Breast epithelium (tissue), 3 donors: ENCODE data around the gene ITGA2B.

Experiments
- POLR2A ChIP-seq: fragments of 450-650 bp; IDR thresholded peaks from one replicate; pipeline ENCODE4 v1.6.1; 2016; ENCODE audit warnings: antibody characterized with exemption, mild to moderate bottlenecking, moderate library complexity
- POLR2AphosphoS5 ChIP-seq, 3 donors: sonication (generic); formaldehyde crosslinking; IDR thresholded peaks; one replicate each; pipeline ENCODE4 v1.6.1; 2017; ENCODE audit warnings: antibody characterized with exemption in 3 of 3

GRCh38 chr17:44367231-44367979 is 22.0 kb downstream of the ITGA2B start:
- TF ChIP-seq POLR2AphosphoS5 (IDR thresholded peaks at IDR 0.05) (no peak), POLR2A (no peak)
